ENCODE results near the gene LPIN1. TPM values are rescaled to one million over a fixed set of nuclear protein-coding genes. Genes with fewer than 3 reads are reported as not detected.
"Not testable (repeated sequence)": the region's sequence is repeated elsewhere in the genome, so short reads cannot be mapped to it uniquely, and the experiment has no call there.

The LPIN1 gene
- total RNA-seq, 3 donors from 2014 or later: 29.7 to 38.4 (median 30.4) TPM

GRCh38 chr2:11729362-11730212 lies 16.8 kb upstream of the LPIN1 start:
- no peak for ATAC-seq
- intact Hi-C loops (cut with DNase I, micrococcal nuclease): no loop called here
- H3K4me3 ChIP-seq: no peak overlapping the region
- no peak for TF ChIP-seq CTCF (IDR thresholded peaks at IDR 0.05)
- H3K36me3 ChIP-seq (ENCODE audit: low read depth): no peaks in the 10 kb centered on the region
- no peaks in the 10 kb centered on the region for H3K4me1 ChIP-seq (ENCODE audit: low read depth)
- no peak for DNase-seq
- H3K9me3 ChIP-seq: no peaks in the 10 kb centered on the region

GRCh38 chr2:11731214-11731984 lies 15.0 kb upstream of the LPIN1 start:
- intact Hi-C loops (cut with DNase I, micrococcal nuclease); ATAC-seq; DNase-seq; H3K4me1 ChIP-seq (ENCODE audit: low read depth); H3K4me3 ChIP-seq; H3K9me3 ChIP-seq; H3K36me3 ChIP-seq (ENCODE audit: low read depth): not testable (repeated sequence)

- DNase-seq: no peak
- intact Hi-C loops (cut with DNase I, micrococcal nuclease): no loop called here
- no peak for ATAC-seq
- H3K4me3 ChIP-seq: no peak overlapping the region
- H3K9me3 ChIP-seq: no peaks in the 10 kb centered on the region
- no peak for TF ChIP-seq CTCF (IDR thresholded peaks at IDR 0.05)
- no peaks in the 10 kb centered on the region for H3K4me1 ChIP-seq (ENCODE audit: low read depth)
- H3K36me3 ChIP-seq (ENCODE audit: low read depth): no peaks in the 10 kb centered on the region
Measured at GRCh38 chr2:11732587-11732986, 13.8 kb upstream of the LPIN1 start.

- H3K4me1 ChIP-seq (ENCODE audit: low read depth); intact Hi-C loops (cut with DNase I, micrococcal nuclease); H3K4me3 ChIP-seq; DNase-seq; H3K9me3 ChIP-seq; H3K36me3 ChIP-seq (ENCODE audit: low read depth); ATAC-seq: not testable (repeated sequence)
Measured at GRCh38 chr2:11737852-11738251, 8.6 kb upstream of the LPIN1 start.

GRCh38 chr2:11738589-11739436 lies 7.6 kb upstream of the LPIN1 start:
- ATAC-seq (peak; percentile 89), DNase-seq (peak in 2 of 3 donors; percentile 54 to 63)
- Histone ChIP-seq H3K4me1 (ENCODE audit: low read depth) (peaks cover 6% of the 10 kb centered on the region), H3K36me3 (ENCODE audit: low read depth) (no peaks in the 10 kb centered on the region), H3K9me3 (no peaks in the 10 kb centered on the region), H3K4me3 (no peak overlapping the region)
- no peak for TF ChIP-seq CTCF (IDR thresholded peaks at IDR 0.05)
- intact Hi-C loops (cut with DNase I, micrococcal nuclease): no loop called here

- Histone ChIP-seq H3K4me1 (ENCODE audit: low read depth) (peaks cover 11% of the 10 kb centered on the region), H3K4me3 (no peak overlapping the region), H3K9me3 (no peaks in the 10 kb centered on the region), H3K36me3 (ENCODE audit: low read depth) (no peaks in the 10 kb centered on the region)
- DNase-seq (no peak), ATAC-seq (no peak)
- intact Hi-C loops (cut with DNase I, micrococcal nuclease): no loop called here
- TF ChIP-seq CTCF (IDR thresholded peaks at IDR 0.05): no peak
Measured at GRCh38 chr2:11740723-11741122, 5.7 kb upstream of the LPIN1 start.

Measured in mucosa of descending colon (tissue), 3 donors.